Measurements from ENCODE around the gene GGTA1. TPM values are rescaled to one million over a fixed set of nuclear protein-coding genes. Genes with fewer than 3 reads are reported as not detected.
"Not testable (repeated sequence)": the region's sequence is repeated elsewhere in the genome, so short reads cannot be mapped to it uniquely, and the experiment has no call there.

The GGTA1 gene
- polyA plus RNA-seq, 1 experiment, result not detected

DNA sequence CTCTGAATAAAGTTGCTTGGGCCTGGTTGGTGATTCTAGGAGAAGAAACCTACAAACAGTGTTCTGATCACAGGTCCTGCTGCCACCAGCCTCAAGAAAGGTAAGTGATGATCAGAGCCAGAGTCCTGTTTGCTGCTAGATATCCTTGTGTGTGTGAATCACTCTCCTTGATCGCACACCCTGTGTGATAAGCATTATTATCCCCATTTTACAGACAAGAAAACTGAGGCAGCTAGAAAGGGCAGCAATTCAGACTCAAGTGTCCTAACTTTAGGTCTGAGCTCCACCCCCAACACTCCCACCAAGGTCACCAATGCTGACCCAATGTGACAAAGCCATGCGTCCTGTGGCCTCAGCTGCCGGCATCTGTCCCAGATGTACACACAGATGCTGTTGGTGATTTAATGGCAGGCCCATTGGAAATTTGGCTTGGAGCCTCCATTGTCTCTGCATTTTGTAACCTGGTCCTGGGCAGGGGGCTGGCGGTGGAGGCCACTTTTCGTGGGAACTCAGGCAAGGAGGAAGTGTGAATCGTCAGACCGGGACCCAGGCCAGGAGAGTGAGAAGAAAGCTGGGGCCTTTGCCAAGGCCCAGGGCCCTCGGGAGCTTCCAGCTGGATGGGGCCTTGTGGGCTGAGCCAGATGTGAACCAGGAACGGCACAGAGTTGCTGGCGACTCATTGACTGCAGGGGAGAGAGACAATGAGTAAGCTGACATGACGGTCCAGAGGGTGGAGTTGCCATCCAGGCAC, 29.8 kb upstream of the GGTA1 start:
- CTCF ChIA-PET, result interaction anchor here (1.4 to 2.3 kb wide), 3 partner anchors 15 to 17 kb away, joined by 5 to 9 read pairs (median 6); no protein-coding TSS in a partner anchor
- Histone ChIP-seq H3K27ac (ENCODE audit: low read depth, low read length) (peak overlapping the region; percentile 87), H3K27me3 (ENCODE audit: control insufficient read depth, insufficient read depth, low read length) (peaks cover 9% of the 10 kb centered on the region), H3K4me3 (ENCODE audit: low read depth, low read length) (no peak overlapping the region), H3K9me3 (ENCODE audit: control insufficient read depth, insufficient read depth, low read length) (peaks cover 6% of the 10 kb centered on the region; the same call in 1 of the 2 replicates)
- TF ChIP-seq, protein P1, sequence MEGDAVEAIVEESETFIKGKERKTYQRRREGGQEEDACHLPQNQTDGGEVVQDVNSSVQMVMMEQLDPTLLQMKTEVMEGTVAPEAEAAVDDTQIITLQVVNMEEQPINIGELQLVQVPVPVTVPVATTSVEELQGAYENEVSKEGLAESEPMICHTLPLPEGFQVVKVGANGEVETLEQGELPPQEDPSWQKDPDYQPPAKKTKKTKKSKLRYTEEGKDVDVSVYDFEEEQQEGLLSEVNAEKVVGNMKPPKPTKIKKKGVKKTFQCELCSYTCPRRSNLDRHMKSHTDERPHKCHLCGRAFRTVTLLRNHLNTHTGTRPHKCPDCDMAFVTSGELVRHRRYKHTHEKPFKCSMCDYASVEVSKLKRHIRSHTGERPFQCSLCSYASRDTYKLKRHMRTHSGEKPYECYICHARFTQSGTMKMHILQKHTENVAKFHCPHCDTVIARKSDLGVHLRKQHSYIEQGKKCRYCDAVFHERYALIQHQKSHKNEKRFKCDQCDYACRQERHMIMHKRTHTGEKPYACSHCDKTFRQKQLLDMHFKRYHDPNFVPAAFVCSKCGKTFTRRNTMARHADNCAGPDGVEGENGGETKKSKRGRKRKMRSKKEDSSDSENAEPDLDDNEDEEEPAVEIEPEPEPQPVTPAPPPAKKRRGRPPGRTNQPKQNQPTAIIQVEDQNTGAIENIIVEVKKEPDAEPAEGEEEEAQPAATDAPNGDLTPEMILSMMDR (IDR thresholded peaks at IDR 0.05; ENCODE audit: low read depth, low read length), result no peak
- peak; percentile 93 for DNase-seq (ENCODE audit: low read depth, low spot score)
- POLR2A ChIA-PET, result interaction anchor here (0.7 kb wide), 2 partner anchors 30 to 474 kb away, joined by 3 to 4 read pairs; partner anchors contain the start of gene GGTA1

DNA sequence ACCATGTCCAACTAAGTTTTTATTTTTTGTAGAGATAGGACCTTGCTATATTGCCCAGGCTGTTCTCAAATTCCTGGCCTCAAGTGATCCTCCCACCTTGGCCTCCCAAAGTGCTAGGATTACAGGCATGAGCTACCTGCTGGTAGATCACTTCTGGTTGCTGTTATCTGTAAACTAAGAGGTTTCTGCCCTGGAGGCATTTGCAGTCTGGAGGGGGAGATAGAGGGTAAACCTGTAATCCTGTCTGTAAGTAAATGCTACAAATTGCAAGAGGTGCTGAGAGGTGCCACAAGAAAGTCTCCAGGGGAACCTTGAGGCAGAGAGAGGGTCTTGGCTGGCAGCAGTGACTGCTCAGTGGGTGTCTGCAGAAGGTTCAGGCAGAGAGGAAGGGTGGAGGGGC, 29.0 kb upstream of the GGTA1 start:
- no peak for DNase-seq (ENCODE audit: low read depth, low spot score)
- H3K4me3 ChIP-seq (ENCODE audit: low read depth, low read length), result no peak overlapping the region
- TF ChIP-seq, protein P1 (IDR thresholded peaks at IDR 0.05; ENCODE audit: low read depth, low read length), result no peak
- peaks cover 13% of the 10 kb centered on the region for H3K27me3 ChIP-seq (ENCODE audit: control insufficient read depth, insufficient read depth, low read length)
- no peak overlapping the region for H3K27ac ChIP-seq (ENCODE audit: low read depth, low read length)
- ChIA-PET CTCF (interaction anchor here (1.4 to 1.8 kb wide), 2 partner anchors 16 to 17 kb away, joined by 5 to 6 read pairs; no protein-coding TSS in a partner anchor), POLR2A (no interaction called here)
- peaks cover 6% of the 10 kb centered on the region; the same call in 1 of the 2 replicates for H3K9me3 ChIP-seq (ENCODE audit: control insufficient read depth, insufficient read depth, low read length)

DNA sequence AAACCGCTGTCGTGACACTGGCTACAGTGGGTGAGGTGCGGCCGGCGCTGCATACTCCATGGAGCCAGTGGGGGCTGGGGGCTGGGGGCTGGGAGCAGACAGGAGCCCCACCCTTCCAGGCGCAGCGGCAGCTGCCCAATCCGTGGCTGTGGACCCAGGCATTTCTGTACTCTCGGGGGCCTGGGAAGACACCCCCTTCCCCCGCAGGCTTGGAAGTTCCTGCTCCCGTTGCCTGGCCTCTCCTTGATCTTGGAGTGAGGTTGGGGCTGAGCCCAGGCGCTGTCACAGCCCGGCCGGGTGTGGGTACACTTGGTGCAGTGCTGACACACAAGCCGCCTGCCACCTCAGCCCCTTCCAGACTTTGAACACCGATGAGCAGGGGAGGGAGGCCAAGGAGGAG, 27.7 kb upstream of the GGTA1 start:
- CTCF ChIA-PET, result no interaction called here
- TF ChIP-seq, protein P1 (IDR thresholded peaks at IDR 0.05; ENCODE audit: low read depth, low read length), result no peak
- POLR2A ChIA-PET, result no interaction called here
- peaks cover 9% of the 10 kb centered on the region for H3K27me3 ChIP-seq (ENCODE audit: control insufficient read depth, insufficient read depth, low read length)
- H3K9me3 ChIP-seq (ENCODE audit: control insufficient read depth, insufficient read depth, low read length), result peaks cover 6% of the 10 kb centered on the region
- DNase-seq (ENCODE audit: low read depth, low spot score), result no peak
- H3K4me3 ChIP-seq (ENCODE audit: low read depth, low read length), result no peak overlapping the region
- no peak overlapping the region for H3K27ac ChIP-seq (ENCODE audit: low read depth, low read length)

DNA sequence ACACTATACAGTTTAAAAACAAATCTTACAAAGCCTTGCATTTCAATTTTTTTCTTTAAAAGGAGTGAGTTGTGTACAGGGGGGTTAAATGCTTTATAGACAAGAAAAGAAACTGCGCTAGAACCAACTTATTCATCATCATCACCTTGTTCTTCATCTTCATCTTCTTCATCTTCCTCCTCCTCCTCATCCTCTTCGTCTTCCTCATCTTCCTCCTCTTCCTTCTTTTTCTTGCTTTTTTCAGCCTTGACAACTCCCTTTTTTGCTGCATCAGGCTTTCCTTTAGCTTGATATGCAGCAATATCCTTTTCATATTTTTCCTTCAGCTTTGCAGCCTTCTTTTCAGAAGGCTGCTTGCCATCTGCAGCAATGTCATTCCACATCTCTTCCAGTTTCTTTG, 20.0 kb upstream of the GGTA1 start:
- H3K9me3 ChIP-seq (ENCODE audit: control insufficient read depth, insufficient read depth, low read length); H3K4me3 ChIP-seq (ENCODE audit: low read depth, low read length); CTCF ChIA-PET; H3K27ac ChIP-seq (ENCODE audit: low read depth, low read length); DNase-seq (ENCODE audit: low read depth, low spot score); POLR2A ChIA-PET: not testable (repeated sequence)
- peaks cover 22% of the 10 kb centered on the region for H3K27me3 ChIP-seq (ENCODE audit: control insufficient read depth, insufficient read depth, low read length)

DNA sequence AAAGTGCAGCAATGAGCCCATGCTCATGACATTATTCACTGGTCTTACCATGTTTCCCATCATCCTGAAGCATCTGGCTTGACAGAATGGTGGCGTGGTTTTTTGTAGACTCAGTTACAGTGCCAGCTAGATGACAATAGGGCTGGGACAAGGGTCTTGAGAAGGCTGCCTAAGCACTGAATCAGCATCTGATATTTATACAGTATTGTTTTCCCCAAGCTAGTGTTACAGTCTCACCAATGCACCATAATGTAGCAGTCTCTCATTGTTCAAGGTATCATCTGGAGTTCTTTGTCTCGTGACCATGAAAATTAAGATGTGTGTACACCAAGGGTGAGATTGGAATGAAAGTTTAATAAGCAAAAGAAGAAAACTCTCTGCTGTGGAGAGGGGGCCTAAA, 19.0 kb upstream of the GGTA1 start:
- DNase-seq (ENCODE audit: low read depth, low spot score), result no peak
- peaks cover 5% of the 10 kb centered on the region; the same call in 1 of the 2 replicates for H3K9me3 ChIP-seq (ENCODE audit: control insufficient read depth, insufficient read depth, low read length)
- no peak overlapping the region for H3K4me3 ChIP-seq (ENCODE audit: low read depth, low read length)
- TF ChIP-seq, protein P1 (IDR thresholded peaks at IDR 0.05; ENCODE audit: low read depth, low read length), result no peak
- H3K27me3 ChIP-seq (ENCODE audit: control insufficient read depth, insufficient read depth, low read length), result peaks cover 18% of the 10 kb centered on the region
- no peak overlapping the region for H3K27ac ChIP-seq (ENCODE audit: low read depth, low read length)
- CTCF ChIA-PET, result no interaction called here
- POLR2A ChIA-PET, result no interaction called here

DNA sequence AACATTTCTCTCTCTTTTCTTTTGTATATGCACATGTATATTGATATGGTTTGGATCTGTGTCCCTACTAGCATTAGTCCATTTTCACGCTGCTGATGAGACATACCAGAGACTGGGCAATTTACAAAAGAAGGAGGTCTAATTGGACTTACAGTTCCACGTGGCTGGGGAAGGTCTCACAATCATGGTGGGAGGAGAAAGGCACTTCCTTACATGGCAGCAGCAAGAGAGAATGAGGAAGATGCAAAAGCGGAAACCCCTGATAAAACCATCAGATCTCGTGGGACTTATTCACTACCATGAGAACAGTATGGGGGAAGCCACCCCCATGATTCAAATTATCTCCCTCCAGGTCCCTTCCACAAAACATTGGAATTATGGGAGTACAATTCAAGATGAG, 13.5 kb upstream of the GGTA1 start:
- CTCF ChIA-PET; H3K27ac ChIP-seq (ENCODE audit: low read depth, low read length); DNase-seq (ENCODE audit: low read depth, low spot score); H3K4me3 ChIP-seq (ENCODE audit: low read depth, low read length); POLR2A ChIA-PET; H3K9me3 ChIP-seq (ENCODE audit: control insufficient read depth, insufficient read depth, low read length): not testable (repeated sequence)
- H3K27me3 ChIP-seq (ENCODE audit: control insufficient read depth, insufficient read depth, low read length), result peaks cover 23% of the 10 kb centered on the region

All from AG04450 (cell line).